SK-N-MC (cell line): Measurements from ENCODE around the gene LHFPL2.

ENCODE experiments used
- EZH2 ChIP-seq: fragments of 200-600 bp; sonication (generic); IDR thresholded peaks from one replicate; pipeline ENCODE4 v1.6.1; 2017; ENCODE audit warnings: antibody characterized with exemption
- POLR2AphosphoS5 ChIP-seq: IDR thresholded peaks from 2 replicates; pipeline ENCODE4 v1.6.1; 2012; ENCODE audit warnings: mild to moderate bottlenecking, low read depth, low read length, borderline replicate concordance

DNA sequence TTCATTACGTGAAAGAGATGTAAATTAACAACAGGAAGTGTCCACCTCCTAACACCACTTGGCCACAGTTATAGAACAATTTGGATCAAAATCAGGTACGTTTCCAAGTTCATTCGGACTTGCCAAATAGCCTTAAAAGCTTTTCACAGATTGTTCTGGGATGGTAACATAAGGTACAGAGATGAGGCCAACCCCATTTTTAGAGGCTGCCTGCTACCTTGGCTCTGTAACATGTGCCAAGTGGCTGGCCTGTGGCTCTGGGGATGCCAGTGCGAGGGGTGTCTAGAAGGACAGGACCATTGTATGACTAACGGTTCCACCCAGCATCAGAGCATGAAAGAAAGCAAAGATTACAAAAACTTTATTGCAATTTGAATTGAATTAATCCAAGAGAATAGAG, 91.0 kb downstream of the LHFPL2 start:
- TF ChIP-seq POLR2AphosphoS5 (no peak), EZH2 (no peak)
